NOMO-1 treated with DMSO at 0.1 percent for 48 hours (cell line): ENCODE measurements around the gene PCBP2.

ENCODE experiments used
- DNase-seq: peaks from one replicate; lab custom pipeline; 2025; ENCODE audit not compliant: unreplicated experiment; lab: John Stamatoyannopoulos, UW

The PCBP2 gene

DNA sequence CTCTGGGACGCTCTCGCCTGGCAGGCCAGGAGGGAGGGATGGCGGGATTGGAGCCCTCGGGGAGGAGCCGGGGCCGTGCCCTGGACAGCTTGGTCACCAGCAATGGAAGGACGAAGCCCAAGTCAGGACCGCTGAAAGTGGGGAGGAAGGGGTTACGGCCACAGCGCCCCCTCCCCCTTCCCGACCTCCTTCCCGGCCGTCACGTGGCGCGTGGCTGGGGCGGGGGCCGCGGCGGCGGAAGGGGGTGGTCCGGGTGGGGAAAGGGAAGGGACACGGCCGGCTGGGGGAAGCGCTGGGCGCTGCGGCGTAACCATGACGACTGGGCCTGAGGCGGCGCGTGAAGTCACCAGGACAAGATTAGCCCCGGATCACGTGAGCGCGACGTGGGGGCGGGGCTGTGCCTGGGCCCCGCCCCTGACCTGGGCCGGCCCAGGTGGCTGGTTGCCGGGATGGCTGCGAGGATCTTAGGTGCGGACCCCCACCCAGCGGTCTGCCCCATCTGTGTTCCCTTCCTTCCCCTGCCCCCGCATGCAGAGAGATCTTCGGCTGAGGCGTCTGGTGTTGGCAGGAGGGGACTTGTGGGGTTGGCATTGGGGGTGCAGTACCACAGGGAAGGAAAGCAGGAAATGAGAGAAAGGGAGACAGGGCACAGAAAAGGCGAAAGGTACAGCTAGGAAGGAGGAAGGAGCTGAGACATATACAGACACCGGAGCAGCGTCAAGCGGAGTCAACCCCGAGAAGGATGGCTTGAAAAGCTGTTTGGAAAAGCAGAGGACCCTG, 41.1 kb downstream of the PCBP2 start:
- peak; percentile 82 for DNase-seq

DNA sequence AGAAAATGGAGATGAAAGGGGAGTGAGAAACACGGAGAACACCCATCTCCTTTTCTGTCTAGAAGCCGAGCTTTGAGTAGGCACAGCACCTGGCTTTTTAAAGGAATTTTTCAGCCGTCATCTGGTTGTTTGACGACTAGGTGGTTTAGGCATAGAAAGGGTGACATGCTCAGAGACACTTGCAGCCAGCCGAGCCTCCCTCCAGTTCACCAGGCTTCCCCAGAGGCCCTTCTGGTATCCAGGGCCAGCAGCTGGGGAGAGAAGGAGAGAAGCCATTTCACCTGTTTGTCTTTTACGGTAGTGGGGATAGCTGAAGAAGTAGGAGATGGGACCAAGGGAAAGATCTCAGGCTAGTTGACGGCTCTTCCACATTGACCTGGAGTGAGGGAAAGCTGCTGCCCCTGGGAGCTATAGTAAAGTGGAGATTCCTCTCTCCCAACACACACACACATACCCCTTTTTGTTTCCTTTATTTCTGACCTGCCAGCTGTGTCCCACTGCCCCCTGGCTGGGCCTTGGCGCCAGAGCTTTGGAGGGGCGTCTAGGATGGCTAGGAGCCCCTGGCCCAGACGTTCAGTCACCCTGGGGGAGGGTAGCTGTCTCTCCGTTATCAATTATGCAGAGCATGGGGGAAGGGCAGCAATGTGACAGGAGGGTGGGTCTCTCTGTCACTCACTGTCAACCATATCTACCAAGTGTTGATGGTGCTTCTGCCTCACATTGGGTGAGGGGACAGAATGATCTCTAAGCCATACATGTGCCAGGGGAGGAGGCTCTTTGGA, 41.9 kb downstream of the PCBP2 start:
- DNase-seq = no peak

DNA sequence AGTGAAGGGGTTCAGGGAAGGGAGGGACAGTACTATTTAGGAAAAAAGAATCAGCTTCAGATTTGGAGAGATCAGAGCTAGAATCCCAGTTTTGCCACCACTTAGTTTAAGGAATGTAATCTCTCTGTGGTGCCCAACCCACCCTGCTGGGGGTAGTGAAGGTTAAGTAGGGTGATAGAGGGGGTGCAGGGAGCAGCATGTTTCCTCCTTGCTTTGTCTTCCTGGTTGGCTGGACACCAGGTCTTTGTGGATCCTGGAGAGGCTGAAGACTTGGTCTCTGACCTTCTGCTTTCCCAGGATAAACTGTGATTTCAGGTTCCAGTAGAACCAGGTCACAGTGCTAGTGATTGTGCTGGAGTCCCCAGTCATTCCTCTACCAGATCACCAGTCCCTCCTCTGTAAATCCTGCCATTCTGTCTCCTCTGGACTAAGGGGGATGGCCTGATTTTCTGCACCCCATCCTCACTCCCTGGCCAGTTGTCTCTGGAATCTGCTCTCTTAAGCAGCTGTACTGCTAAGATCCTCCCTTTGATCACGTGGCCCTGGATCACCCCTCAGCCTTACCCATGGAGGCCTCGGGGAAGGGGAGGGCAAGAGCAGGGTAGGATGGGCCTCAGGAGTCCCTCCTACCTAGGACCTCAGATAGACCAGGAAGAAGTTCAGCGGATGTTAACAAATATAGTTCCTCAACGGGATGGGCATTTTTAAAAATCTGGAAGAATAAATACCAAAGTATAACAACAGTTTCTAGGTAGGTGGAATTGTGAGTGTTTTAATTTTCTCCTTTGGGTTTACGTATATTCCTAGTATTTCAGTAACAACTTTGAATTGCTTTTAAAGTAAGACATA, 44.2 kb downstream of the PCBP2 start:
- peak; percentile 83 for DNase-seq

DNA sequence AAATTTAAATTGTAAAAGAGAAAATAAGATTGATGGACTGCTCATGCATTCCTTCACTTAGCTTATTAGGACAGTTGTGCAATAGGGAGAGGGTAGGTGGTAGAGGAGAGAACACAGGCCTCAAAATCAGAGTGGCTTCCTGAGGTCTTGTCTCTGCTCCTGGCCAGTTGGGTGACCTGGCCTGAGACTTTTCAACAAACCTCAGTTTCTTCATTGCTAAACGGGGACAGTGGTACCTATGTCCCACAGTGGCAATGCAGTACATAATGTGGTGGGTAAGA, 44.8 kb downstream of the PCBP2 start:
- DNase-seq = no peak

DNA sequence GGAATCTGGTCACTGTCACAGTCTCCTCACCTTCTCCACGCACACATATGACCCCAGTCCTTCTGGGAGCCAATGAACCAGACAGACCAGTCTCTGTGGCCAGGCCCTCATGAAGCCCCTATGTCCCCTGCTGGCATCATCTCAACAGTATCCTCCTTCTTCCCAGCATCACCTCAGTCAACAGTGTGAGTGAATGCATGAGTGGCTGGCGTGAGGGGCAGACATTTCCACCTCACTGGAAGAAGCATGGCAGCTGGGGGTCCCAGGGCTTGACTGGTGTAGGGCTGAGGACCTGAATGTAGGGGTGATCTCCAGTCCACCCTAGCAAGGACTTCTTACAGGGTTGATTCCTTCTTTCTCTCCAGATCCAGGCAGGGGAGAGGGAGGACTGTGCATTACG, 45.6 kb downstream of the PCBP2 start:
- DNase-seq = no peak

DNA sequence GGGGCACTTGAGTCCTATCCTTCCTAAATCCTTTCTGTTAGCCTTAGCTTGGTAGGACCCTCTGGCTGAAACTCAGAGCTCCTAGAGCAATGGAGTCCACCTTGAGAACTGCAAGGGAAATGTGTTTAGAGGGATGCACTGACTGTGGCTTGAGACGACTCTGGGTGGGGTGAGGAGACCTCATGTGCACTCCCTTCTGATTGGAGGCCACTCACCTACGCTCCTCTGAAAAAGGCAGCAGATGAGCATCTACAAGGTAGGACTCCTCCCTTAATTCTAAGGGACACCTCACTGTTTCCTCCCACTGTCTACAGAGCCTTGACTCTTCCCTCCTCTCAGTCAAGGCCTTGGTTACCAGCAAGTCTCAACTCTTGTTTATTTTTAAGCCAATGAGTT, 46.3 kb downstream of the PCBP2 start:
- no peak for DNase-seq

DNA sequence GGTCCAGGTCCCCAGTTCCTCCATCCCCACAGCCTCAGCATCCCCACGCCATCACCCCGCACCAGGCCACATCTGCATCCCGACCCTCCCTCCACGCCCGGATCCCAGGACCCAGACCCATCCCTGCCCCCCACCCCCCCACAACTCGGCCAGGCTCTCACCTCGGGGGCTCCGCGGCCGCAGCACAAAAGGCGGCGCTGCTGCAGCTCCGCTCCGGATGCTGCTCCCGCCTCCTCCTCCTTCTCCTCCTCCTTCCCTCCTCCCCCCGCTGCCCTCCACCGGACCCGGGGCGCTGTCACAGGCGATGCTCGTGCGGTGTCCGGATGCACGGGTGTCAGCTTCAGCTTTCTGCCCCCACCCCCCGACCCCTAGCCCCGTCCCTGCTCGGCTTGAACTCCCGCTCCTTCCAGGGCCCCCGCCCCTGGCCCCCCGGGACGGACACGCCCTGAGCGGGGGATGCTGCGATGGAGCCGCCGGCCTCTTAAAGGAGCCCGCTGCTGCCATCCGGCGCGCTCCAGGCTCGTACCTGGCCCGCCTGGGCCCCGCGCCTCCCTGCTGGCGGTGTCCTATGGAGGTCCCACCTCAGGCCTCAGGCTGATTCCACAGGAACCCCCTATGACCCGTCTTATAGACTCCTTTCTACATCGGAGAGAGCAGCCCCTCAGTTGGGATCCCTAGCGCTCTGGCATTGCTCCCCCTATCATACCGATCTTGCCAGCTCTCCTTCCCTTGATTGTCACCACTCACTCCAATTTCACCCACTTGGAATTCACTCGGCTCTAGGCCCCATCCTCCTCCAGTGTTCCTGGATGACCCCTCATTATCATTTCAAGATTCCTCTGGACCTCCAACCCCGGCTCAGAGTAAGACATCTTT, 47.6 kb downstream of the PCBP2 start, which contains the start of gene MAP3K12:
Gene MAP3K12 (minus strand): TSS at position 193 of the 876 bp plus-strand sequence. CDS start 12,067 bp downstream, outside the sequence.
- DNase-seq = peak; percentile 28

DNA sequence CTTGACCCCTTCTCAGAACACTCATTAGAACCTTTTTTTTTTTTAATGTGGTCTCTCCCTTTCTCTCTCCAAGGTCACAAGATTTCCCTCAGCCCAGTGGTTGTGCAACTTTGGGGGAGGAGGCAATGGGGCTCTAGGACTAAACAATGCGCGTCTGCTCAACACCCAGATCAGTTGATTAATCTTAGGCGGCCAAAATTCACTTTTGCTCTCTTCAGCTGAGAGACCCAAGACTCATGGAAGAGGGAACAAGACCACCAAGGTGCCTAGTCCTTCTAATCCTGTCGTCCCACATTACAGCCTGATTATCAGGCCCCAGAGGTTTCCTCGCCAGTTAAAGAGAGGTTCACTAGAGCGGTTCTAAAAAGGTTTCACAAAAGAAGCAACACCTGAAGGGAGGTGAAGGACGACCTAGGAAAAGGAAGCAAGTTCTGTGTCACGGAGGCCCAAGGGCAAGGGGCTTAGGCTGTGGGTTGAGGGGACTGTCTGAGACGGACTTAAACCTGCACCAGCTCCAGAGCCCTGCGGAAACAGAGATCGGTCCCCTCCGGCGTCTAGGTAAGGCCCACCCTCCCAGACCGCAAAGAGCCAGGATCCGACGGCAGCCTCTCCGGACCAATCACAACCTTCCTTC, 48.4 kb downstream of the PCBP2 start:
- DNase-seq = peak; percentile 70

DNA sequence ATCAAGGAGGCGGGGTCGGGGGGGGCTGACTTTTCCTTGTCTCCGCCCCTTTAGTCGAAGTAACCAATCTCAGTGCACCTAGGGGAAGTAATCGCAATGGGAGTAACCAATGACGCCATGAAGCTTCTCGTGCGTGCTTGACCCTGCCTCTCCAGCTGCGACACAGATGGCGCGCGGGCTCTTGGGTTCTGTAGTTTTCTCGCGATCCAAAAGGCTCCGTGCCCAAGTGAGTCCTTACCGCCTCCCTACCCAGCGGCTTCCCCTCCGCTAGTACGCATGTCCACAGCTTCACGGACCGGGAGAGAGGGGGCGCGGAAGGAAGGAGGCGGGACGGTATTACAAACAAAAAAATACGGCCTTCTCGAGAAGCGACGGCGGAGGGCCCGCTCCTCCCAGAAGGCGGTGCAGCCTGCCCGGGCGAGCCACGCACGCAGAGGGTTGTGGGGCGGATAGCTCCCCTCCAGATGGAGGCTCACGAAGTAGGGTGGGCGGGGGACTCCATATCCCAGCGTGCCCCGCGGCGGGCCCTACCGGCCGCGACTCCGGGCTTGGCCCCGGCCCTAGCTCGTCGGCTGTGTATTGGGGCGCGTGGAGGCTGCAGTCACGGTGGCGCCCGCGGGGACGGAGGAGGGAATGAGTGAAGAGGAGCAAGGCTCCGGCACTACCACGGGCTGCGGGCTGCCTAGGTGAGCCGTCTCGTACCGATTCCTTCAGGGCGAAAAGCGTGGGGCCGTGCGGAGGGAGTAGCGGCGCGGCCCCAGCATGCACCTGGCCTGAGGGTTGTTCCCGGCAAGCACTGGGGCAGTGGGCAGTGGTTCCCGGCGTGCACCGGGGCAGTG, 49.1 kb downstream of the PCBP2 start, which contains the start of gene TARBP2:
Gene TARBP2 (plus strand): TSS at position 508 of the 839 bp plus-strand sequence. CDS start 126 bp downstream, at position 634.
- DNase-seq = peak; percentile 99

DNA sequence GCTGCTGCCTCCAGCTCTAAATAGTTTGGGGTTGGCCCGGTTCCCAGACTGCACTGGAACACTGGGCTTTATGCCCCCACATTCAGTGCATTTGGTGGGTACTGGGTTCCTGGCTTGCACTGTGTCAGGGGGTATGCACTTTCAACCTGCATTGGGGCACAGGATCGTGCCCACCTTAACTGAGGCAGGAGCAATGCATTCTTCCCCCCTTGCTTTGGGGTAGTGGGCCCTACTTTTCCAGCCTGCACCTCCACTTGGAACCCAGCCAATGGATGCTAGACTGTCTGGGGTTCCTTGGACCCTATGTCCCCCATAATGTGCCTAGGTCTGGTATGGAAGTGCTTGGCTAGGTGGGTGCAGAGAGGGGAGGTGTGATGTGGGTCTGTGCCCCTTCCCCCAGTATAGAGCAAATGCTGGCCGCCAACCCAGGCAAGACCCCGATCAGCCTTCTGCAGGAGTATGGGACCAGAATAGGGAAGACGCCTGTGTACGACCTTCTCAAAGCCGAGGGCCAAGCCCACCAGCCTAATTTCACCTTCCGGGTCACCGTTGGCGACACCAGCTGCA, 49.8 kb downstream of the PCBP2 start:
- no peak for DNase-seq

DNA sequence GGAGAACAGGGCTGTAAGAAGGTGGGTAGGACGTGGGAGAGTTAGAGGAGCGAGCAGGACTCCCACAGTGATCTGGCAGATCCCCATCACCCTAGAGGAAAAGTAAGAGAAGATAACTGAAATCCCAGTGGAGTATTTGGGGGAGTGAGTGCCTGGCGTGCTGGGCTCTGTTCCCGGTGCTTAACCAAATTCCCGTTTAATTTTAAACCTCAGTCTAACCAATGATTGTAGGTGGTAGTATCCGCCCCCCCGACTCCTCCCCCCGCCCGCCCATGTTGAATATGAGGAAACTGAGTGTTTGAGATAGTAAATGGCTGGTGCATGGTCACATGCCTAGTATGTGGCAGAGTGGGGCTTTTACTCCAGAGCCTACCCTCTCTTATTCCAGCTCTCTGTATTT, 50.4 kb downstream of the PCBP2 start:
- DNase-seq = no peak

DNA sequence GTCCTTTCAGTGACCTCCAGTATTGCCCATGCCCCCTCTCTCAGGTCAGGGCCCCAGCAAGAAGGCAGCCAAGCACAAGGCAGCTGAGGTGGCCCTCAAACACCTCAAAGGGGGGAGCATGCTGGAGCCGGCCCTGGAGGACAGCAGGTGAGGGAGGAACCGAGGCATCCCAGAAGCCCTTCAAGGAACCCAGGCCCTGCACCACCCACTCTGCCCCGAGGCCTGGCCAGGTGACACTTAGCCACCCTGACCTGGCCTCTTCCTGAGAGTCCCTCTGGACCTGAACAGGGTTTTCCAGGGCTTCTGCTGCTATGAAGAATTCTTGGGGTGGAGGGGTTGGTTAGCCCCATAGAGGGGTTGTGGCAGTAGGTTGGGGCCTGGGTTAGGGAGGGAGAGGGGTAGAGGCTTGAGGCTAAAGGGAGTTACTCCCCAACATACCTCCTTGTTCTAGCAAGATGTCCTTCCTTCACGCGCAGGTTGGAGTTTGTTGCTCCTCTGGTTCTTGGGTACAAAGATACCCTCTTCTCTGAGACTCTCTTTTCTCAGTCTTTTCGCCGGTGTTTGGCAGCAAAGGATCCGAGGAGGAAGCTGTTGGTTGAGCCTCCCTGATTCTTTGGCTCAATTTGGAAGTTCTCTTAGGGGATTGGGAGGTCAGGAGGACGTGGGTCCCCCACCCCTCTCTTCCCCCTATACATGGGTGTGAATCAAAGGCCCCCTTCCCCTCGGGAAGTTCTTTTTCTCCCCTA, 51.3 kb downstream of the PCBP2 start:
- DNase-seq = no peak

DNA sequence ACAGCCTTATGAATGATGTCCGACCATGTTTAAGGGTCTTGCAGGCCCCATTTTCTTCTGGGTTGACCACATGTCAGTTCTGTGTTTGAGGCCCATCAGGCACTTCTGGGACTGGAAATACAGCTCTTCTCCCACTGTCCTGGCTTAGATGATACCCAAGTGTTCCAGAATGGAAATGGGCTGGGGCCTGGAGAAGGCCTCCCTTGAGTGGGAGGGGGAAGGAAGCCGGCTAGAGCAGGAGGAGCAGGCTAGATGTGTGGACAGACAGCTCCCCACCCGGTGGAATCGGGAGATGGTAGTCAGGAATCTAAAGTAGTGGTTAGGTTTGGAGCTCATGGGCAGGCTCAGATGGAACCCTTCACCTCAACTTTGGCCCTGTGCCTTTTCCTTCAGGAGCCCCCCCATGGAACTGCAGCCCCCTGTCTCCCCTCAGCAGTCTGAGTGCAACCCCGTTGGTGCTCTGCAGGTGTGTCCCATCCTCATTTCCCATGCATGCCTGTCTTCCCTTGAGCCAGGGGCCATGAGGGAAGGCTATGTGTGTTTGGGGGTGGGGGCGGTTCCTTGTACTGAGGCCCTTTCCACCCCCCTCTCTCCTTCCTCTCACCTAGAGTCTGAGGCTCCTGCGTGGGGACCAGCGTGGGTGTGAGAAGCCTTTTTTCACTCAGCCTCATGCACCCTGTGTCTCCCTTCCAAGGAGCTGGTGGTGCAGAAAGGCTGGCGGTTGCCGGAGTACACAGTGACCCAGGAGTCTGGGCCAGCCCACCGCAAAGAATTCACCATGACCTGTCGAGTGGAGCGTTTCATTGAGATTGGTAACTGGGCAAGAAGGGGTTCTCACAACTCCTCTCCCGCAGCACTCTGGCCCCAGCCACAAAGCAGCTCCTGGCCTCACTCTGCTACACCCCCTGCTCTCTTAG, 52.4 kb downstream of the PCBP2 start:
- no peak for DNase-seq

DNA sequence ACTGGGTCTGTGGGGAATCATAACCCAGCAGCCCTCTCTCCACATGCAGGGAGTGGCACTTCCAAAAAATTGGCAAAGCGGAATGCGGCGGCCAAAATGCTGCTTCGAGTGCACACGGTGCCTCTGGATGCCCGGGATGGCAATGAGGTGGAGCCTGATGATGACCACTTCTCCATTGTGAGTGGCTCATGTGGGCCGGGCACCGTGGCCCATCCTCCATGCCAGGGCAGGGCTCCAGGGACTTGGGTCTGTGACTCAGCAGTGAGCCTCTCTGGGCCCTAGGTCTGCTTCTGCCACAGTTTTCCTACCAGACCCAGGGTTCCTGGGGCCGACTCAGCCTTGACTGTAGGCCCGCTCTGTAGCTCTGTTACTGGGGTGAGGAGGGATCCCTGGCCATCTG, 53.2 kb downstream of the PCBP2 start:
- DNase-seq = no peak

DNA sequence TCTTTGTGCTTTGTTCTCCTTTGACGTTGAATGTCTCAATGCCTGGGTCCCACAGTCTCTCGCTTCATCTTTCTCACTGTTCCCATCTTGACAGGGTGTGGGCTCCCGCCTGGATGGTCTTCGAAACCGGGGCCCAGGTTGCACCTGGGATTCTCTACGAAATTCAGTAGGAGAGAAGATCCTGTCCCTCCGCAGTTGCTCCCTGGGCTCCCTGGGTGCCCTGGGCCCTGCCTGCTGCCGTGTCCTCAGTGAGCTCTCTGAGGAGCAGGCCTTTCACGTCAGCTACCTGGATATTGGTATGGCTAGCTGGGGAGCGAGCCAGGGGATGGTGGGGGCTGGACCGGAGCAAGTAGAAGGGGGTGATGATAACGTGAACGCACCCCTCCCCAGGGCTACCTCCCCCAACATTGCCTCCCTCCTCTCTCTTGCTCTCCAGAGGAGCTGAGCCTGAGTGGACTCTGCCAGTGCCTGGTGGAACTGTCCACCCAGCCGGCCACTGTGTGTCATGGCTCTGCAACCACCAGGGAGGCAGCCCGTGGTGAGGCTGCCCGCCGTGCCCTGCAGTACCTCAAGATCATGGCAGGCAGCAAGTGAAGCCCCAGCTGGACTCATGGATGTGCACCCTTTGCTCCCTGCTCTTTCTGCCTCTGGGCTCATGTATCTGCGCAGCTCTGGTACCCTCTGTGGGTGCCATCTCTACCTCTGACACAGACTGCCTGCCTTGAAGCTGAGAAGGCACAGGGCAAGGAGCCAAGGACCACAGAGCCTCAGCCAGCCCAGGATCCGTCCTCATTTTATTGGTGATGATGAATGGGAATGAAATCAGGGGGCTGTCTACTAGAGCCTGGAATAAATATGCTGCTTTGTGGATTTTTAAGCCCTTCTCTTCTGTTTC, 53.9 kb downstream of the PCBP2 start:
- DNase-seq = no peak

DNA sequence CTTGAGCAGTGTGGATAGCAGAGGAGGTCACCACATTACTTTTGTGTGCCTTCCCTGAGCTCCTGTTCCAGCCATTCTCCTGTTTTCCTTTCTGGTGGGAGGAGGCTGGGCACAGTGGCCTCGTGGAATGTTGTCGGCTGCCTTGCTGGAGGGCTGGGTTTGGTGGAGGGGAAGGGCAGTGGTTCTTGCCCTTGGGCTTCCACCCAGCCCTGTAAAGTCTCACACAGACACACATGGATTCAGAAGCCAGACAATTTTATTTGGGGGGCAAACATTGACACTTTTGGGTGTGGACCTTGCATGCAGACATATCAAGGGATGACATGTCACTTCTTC, 54.5 kb downstream of the PCBP2 start:
- DNase-seq = no peak
